Measurements from ENCODE around the gene ATP4A.

The ATP4A gene

GRCh38 chr19:35529241-35530218, 33.9 kb downstream of the ATP4A start:
- POLR2A ChIA-PET (ENCODE audit: low non-redundant PET) = no interaction called here
- DNase-seq (ENCODE audit: low spot score) = no peak
- CTCF ChIA-PET = interaction anchor here (1.5 kb wide), 1 partner anchor 19 kb away, joined by 4 read pairs; no protein-coding TSS in a partner anchor
- no peak for TF ChIP-seq CTCF (conservative IDR thresholded peaks at IDR 0.05; ENCODE audit: low read depth)
- no peak overlapping the region for H3K27ac ChIP-seq

- no peak within 1 kb of the TSS for H3K27ac ChIP-seq
- CTCF ChIA-PET = interaction anchor here (1.5 kb wide), 1 partner anchor 18 kb away, joined by 4 read pairs; no protein-coding TSS in a partner anchor
- peak; percentile 52 for DNase-seq (ENCODE audit: low spot score)
- POLR2A ChIA-PET (ENCODE audit: low non-redundant PET) = no interaction called here
- no peak for TF ChIP-seq CTCF (conservative IDR thresholded peaks at IDR 0.05; ENCODE audit: low read depth)
Measured at GRCh38 chr19:35528218-35529038, 35.0 kb downstream of the ATP4A start, which contains the start of gene SBSN. Gene SBSN (minus strand): TSS chr19:35528311. CDS start chr19:35528281, 30 bp downstream.

- POLR2A ChIA-PET (ENCODE audit: low non-redundant PET) = no interaction called here
Measured at GRCh38 chr19:35525873-35526272, 37.6 kb downstream of the ATP4A start.

GRCh38 chr19:35524181-35524837, 39.1 kb downstream of the ATP4A start:
- POLR2A ChIA-PET (ENCODE audit: low non-redundant PET) = no interaction called here

More at GRCh38 chr19:35525873-35526272, 37.6 kb downstream of the ATP4A start:
- no peak overlapping the region for H3K27ac ChIP-seq
- TF ChIP-seq CTCF (conservative IDR thresholded peaks at IDR 0.05; ENCODE audit: low read depth) = no peak
- CTCF ChIA-PET = interaction anchor here (0.5 to 1.0 kb wide), 2 partner anchors 15 to 98 kb away, joined by 4 to 11 read pairs; no protein-coding TSS in a partner anchor
- DNase-seq (ENCODE audit: low spot score) = no peak

GRCh38 chr19:35522745-35523327, 40.6 kb downstream of the ATP4A start:
- DNase-seq (ENCODE audit: low spot score) = no peak
- POLR2A ChIA-PET (ENCODE audit: low non-redundant PET) = no interaction called here

More at GRCh38 chr19:35524181-35524837, 39.1 kb downstream of the ATP4A start:
- CTCF ChIA-PET = interaction anchor here (0.6 kb wide), 1 partner anchor 14 kb away, joined by 3 read pairs; no protein-coding TSS in a partner anchor
- H3K27ac ChIP-seq = no peak overlapping the region
- no peak for DNase-seq (ENCODE audit: low spot score)
- TF ChIP-seq CTCF (conservative IDR thresholded peaks at IDR 0.05; ENCODE audit: low read depth) = no peak

More at GRCh38 chr19:35522745-35523327, 40.6 kb downstream of the ATP4A start:
- CTCF ChIA-PET = no interaction called here
- no peak for TF ChIP-seq CTCF (conservative IDR thresholded peaks at IDR 0.05; ENCODE audit: low read depth)
- H3K27ac ChIP-seq = no peak overlapping the region
